ENCODE results near the gene CCNE1.
"Not testable (repeated sequence)": the region's sequence is repeated elsewhere in the genome, so short reads cannot be mapped to it uniquely, and the experiment has no call there.

CCNE1 gene

DNA sequence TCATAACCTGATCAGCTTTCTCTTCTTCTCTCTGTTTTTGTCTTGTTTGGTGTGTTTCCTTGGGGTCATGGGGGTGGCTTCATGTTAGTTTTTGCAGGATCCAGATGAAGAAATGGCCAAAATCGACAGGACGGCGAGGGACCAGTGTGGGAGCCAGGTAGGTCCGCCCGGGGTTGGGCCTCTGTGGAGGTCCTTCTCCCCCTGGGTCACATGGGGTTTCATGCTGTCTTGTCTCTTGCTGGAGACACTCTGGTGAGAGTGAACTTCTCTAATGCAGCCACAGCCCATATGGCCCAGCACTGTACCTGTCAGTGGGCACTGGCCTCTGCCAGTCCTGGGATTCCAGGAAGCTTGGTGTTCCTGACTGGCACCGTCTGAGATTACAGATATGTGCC, 1.1 kb downstream of the CCNE1 start:
- H3K4me3 ChIP-seq (ENCODE audit: low read depth, low read length) = peak overlapping the region; percentile 51

DNA sequence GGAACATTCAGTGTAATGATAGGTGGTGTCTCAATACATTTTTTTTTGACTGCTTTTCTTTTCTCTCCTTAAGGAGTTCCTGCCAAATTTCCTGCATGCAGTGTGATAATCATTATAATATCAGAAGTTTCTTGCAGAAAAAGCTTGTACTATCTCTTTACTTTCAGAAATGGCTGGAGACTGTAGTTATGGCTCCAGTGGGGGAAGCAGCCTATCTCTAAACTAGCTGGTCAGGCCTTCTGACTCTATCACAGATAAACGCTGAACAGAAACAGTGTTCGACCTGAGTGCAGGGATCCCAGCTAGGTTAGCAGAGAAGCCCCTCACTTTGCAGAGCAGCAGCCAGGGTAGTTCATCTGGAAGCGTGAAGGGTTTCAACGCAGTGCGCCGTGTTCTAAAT, 1.9 kb downstream of the CCNE1 start:
- no peak overlapping the region for H3K4me3 ChIP-seq (ENCODE audit: low read depth, low read length)

DNA sequence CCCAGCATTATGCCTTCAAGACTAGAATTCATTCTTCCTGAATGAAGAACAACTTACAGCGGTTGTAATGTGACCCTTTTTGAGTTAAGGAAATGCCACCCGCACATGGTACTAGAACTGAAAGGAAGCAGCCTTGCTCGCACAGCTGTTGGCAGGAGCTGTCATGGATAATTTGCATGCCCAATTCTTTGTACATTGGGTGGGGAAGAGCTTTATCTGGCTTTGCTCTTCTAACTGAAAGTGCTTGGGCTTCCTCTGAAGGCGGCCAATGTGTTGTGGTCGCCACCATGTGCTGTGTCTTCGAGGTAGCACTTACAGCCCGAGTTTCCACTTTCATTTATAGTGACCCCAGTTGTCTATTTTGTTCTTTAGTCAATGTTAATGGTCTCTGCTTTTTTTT, 3.4 kb downstream of the CCNE1 start:
- no peak overlapping the region for H3K4me3 ChIP-seq (ENCODE audit: low read depth, low read length)

DNA sequence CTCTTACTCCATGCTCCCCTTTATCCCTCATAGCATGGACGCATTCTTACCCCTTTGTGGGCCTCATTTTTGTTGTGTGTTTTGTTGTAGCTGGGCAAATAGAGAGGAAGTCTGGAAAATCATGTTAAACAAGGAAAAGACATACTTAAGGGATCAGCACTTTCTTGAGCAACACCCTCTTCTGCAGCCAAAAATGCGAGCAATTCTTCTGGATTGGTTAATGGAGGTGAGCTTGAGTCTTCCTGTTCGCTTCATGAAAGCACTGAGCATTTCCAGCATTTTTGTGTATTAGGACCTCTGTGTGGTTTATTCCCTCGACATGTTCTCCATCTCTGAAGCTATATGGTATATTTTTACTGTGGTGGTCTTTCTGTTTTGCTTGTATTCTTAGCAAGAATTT, 5.5 kb downstream of the CCNE1 start:
- no peak overlapping the region for H3K4me3 ChIP-seq (ENCODE audit: low read depth, low read length)

DNA sequence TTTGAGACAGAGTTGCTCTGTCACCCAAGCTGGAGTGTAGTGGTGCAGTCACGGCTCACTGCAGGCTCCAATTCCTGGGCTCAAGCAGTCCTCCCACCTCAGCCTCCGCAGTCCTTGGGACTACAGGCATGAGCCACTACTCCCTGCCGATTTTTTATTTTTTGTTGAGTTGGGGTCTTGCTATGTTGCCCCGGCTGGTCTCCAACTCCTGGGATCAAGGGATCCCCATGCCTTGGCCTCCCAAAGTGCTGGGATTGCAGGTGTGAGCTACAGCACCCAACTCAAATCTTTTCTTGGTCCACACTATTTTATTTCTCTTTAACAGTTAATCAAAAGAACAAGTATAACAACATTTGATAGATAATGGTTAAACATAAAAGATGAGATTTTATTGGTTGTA, 7.5 kb downstream of the CCNE1 start:
- H3K4me3 ChIP-seq (ENCODE audit: low read depth, low read length) = no peak overlapping the region

DNA sequence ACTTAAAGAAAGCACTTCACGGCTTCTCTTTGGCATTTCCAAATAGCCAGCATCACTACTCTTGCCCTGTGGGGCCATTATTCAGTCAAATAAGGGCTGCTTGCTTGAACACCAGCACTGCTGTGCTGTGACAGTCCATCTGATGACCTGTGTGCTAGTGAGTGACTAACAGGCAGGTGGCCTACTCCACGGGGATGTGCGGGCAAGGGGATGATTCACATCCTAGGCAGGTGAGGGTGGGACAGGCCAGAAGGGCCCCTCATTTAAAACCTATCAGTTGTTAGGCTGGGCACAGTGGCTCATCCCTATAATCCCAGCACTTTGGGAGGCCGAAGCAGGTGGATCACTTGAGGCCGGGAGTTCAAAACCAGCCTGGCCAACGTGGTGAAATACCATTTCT, 8.2 kb downstream of the CCNE1 start:
- no peak overlapping the region for H3K4me3 ChIP-seq (ENCODE audit: low read depth, low read length)

DNA sequence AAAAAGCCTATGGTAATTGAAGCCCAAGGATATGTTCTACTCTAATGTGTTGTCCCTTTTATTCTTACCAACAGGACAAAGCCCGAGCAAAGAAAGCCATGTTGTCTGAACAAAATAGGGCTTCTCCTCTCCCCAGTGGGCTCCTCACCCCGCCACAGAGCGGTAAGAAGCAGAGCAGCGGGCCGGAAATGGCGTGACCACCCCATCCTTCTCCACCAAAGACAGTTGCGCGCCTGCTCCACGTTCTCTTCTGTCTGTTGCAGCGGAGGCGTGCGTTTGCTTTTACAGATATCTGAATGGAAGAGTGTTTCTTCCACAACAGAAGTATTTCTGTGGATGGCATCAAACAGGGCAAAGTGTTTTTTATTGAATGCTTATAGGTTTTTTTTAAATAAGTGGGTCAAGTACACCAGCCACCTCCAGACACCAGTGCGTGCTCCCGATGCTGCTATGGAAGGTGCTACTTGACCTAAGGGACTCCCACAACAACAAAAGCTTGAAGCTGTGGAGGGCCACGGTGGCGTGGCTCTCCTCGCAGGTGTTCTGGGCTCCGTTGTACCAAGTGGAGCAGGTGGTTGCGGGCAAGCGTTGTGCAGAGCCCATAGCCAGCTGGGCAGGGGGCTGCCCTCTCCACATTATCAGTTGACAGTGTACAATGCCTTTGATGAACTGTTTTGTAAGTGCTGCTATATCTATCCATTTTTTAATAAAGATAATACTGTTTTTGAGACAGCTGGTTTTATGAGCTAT, 12.0 kb downstream of the CCNE1 start:
- H3K4me3 ChIP-seq (ENCODE audit: low read depth, low read length) = no peak overlapping the region

DNA sequence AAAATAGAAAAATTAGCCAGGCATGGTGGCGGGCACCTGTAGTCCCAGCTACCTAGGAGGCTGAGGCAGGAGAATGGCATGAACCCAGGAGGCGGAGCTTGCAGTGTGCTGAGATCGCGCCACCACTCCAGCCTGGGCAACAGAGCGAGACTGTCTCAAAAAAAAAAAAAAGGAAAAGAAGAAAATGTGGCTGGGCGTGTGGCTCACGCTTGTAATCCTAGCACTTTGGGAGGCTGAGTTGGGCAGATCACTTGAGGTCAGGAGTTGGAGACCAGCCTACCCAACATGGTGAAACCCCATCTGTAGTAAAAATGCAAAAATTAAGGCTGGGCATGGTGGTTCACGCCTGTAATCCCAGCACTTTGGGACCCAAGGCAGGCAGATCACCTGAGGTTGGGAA, 13.5 kb downstream of the CCNE1 start:
- H3K4me3 ChIP-seq (ENCODE audit: low read depth, low read length) = not testable (repeated sequence)

DNA sequence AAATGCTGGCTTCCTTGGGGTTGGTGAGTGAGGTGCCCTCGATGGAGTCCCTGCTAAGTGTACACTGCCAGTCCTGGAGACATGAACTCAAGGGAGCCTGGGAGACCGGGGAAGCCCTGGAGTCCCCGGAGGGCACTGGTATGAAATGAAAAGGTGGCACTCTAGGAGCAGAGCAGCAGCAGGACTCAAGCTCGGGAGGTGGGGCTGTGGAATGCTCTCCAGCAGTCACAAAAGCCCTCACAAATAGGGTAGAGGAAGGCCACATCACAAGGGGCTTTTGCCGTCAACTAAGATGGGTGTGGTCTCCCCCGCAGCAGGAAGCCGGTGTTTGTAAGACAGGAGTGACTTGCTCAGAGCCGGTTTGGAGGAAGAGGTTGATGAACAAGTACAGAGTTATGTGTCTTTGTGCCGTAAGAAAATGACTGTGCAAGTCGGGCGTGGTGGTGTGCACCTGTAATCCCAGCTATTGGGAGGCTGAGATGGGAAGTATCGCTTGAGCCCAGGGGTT, 19.3 kb downstream of the CCNE1 start:
- no peak overlapping the region for H3K4me3 ChIP-seq (ENCODE audit: low read depth, low read length)

DNA sequence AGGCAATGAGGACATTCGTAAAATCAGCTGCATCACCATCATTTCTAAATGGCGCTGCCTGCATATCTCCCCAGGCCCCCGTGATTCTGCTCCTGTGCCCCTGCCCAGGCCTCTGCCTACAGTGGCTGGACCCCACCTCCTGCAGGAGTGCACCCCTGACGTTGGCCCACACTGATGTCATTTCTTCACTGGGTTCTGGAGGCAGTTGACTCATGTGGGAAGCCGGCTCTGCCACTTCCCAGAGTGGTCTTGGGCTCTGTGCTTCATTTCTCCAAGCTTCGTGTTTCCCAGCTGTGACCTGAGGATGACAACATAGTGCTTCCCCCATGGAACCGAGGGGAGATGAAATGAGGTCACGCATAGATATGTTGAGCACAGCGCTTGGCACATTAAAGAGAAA, 19.9 kb downstream of the CCNE1 start:
- no peak overlapping the region for H3K4me3 ChIP-seq (ENCODE audit: low read depth, low read length)

DNA sequence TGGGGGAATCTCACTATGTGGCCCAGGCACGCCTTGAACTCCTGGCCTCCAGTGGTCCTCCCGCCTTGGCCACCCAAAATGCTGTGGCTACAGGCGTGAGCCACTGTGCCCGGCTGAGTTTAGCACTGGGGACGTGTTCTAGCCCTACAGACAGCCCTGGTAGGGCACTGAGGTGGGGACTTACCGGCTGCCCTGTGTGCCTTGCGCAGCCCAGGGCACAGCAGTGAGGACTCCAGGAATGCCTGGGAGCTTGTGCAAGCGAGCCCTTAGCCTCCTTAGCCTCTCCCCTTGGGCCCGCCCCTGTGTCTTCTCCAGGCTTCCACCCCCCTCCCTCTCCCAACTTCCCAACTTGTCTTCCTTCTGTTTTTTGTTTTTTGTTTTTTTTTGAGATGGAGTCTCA, 21.0 kb downstream of the CCNE1 start:
- H3K4me3 ChIP-seq (ENCODE audit: low read depth, low read length) = no peak overlapping the region

DNA sequence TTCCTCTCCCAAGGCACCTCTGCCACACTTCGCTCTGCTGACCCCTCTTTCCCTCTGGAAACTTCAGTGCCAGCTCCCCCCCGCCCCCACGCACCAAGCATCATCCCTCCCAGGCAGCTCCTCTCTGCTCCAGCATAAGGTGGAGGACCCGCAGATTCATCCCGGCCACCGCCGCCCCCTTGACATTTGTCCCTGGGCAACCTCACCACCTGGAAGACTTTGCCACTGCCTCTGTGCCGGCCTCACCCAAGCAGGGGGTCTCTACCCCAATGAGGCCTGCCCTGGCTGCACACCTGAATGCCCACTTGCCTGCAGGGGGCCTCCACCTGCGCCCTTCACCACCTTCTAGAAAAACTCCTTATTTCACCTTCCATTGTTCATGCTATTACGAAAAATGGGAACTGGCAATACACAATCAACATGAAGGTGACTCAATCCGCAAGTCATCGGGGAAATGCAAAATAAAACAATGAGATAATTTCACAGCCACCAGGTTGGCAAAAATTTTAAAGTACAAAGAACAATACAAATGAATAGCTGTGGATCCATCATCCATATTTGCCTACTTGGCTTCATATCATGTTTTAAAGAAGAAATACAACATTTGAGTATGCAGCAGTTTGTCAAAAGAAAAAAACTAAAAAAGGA, 21.9 kb downstream of the CCNE1 start:
- no peak overlapping the region for H3K4me3 ChIP-seq (ENCODE audit: low read depth, low read length)

DNA sequence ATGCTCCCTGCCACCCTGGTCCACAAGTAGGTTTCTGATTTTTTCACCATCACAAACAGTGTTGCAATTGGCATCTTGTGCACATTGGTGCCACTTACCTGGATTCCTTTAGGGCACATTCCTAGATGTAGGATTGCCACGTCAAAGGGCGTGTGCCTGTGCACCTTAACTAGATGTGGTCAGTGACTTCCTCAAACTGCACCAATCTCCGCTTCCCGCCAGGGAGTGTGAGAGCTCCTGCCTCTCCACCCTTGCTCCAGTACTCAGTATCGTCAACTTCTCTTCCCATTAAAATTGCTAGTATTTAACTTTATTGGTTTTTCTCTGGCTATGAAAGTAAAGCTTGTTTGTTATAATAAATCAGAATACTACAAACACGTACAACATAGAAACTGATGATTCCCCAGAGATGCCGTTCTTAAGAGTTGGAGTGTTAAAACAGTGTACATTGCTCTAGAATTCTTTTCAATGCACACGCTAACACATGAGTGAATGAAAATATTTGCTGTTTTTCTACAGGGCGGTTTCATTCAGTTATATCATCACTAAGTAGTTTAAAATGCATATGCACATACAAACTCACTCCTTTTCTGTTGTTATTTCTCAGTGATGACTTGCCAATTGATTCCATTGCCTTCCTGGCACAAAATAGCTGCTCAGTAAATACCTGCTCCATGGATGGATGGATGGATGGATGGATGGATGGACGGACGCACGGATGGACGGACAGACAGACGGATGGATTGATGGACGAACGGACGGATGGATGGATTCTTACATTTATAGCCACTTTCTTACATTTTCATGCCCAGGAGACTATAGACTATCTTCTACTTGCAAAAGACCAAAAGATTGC, 23.4 kb downstream of the CCNE1 start:
- no peak overlapping the region for H3K4me3 ChIP-seq (ENCODE audit: low read depth, low read length)

DNA sequence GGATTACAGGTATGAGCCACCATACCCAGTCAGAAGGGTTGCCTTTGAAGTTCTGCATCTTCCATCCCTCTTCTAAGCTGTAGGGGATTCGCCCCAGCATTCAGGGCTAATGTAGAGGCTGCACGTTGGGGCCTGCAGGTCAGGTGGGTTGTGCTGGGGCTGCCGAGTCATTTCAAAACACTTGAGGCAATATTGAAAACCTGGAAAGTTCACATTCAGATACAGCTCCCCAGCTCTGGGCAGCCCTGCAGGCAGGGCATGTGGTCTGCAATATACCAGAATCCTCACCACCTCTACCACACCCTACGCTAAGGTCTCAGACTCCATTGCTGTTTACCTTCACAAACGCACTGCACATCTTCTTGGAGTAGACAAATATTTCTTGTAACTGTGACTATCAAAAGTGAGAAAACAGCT, 24.6 kb downstream of the CCNE1 start:
- H3K4me3 ChIP-seq (ENCODE audit: low read depth, low read length) = no peak overlapping the region

DNA sequence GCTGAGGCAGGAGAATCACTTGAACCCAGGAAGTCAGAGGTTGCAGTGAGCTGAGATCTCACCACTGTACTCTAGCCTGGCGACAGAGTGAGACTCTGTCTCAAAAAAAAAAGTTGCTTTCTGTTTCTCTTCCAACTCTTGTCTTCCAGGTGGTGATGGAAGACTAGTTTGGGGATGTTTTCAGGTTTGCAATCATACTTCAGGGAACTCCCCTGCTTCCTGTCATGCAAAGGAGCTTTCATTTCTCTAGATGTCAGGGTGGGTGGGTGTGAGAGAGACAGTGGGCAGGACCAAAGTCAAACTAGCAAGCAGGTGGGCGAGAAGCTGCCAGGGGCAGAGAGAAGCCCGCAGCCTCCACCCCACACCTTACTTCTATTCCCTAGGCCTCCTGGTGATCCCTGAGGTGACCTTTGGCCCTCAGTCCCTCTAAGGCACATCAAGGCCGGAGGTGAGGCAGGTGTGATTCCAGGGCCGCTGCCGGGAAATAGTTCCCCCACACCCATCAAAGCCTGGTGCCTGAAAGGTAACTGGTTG, 25.7 kb downstream of the CCNE1 start:
- no peak overlapping the region for H3K4me3 ChIP-seq (ENCODE audit: low read depth, low read length)

DNA sequence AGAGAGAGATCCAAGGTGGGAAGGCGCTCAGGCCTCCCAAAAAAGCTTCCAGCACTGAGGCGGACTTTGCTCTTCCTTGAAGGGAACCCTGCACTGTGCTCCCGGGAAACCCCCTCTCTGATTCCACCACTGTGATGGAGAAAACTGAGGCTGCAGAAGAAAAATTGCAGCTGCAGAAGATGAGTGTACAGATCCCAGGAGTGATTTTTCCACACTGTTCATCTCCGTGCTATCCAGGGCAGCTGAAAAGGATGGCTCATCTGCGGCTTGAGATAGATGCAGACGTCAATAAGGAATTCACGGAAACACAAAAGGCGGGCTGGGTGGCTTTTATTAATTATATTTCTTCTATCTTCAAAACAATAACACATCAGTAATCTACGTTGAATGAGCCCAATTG, 26.2 kb downstream of the CCNE1 start:
- no peak overlapping the region for H3K4me3 ChIP-seq (ENCODE audit: low read depth, low read length)

DNA sequence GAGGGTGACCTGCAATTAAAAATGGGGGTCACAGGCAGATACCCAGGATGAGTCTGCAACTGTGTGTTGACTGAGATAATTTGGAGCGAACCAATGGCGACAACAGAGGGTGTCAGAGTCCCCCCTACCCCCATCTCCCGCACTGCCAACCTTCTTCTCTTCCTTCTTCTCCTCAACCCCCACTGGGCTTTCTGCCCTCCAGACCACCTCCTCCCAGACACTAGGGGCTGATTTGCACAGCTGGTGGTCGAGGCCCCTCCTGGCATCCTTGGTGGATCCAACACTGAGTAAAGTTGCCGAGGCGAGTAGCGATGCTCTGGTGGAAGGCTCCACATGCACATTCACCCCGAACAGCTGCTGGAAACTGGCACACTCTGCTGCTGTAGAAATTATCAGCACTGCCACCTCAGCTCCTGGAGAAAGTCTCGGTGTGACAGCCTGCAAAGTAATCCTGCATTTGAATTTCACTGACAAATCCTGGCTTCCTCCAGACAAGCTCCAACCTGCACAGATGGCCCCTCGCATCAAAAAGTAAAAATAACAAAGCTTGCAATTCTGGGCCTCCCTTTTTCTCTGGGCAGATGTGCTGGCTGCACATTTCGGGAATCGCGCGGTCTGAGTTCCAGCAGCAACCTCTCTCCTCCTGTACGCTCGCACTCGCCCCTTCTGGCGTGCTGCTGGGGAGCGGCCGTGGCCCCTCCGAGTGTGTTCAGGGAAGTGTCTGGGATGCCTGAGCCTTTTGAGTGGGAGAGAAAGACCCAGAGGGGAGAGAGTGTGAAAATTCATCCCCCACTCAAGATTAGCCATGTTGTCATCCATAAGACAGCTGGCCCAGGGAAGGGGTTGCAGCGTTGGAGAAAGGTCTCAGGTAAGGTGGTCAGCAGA, 28.5 kb downstream of the CCNE1 start:
- H3K4me3 ChIP-seq (ENCODE audit: low read depth, low read length) = no peak overlapping the region

DNA sequence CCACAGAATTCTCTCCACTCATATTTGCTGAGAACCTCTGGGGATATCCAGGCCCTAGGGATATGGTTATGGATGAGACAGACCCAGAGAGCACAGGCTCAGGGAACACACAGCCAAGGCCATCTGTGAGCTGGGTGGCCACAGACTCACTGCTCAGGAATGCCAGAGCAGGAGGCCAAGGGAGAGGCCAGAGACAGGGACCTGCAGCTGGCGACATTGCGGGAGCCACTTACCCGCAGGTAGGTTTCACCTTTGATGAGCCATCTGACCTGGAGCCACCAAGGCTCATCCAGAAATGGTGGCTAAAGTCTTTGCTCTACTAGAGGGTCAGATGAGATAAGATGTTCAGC, 29.4 kb downstream of the CCNE1 start:
- no peak overlapping the region for H3K4me3 ChIP-seq (ENCODE audit: low read depth, low read length)

DNA sequence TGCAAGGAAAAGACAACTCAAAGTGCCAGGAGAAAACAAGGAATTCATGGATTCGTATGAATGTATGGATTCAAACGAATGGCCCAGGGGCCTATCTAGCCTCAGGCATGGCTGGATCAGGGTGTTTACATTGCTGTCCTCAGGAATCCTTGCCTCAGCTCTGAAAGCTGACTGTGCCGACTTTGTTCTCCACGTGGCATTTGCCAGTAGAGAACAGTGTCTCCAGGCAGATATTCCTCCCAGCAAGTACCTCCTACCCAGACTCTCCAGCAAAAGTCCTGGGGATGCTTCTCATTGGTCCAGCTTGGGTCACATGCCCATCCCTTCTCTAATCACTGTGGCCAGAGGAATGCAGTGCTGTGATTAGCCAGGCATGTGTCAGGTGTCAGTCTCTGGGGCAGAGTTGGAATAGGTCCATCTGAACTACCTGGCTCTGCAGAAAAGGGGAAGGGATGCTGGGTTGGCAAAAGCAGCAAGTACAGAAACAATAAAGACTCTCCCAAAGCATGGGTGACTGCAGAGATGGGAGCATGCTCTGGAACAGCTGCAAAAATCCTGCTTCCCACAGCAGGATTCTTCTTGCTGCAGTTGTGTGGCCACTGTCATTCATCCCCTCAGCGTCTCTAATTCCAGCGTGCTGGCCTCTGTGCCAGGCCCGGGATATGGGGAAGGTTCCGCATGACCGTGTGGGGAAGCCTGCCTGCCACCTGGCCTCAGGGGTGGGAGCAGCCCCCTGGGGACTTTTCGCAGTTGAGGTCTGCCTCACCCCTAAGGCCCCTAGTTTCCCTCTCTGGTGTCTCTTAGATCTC, 30.0 kb downstream of the CCNE1 start:
- H3K4me3 ChIP-seq (ENCODE audit: low read depth, low read length) = no peak overlapping the region

Measured in iPS-11a (cell line).